HepG2 (cell line): Measurements from ENCODE around the gene HEXD. TPM values are rescaled to one million over a fixed set of nuclear protein-coding genes. Genes with fewer than 3 reads are reported as not detected.

ENCODE experiments used
- ERF ChIP-seq: IDR thresholded peaks from 2 replicates; pipeline ENCODE4 v1.6.1; 2018; ENCODE audit warnings: missing biosample characterization, missing genetic modification reagents
- FOXJ3 ChIP-seq: sonication (generic); formaldehyde crosslinking; IDR thresholded peaks from 2 replicates; pipeline ENCODE4 v1.4.0; 2020; ENCODE audit warnings: missing genetic modification reagents, mild to moderate bottlenecking, borderline replicate concordance
- HDAC2 ChIP-seq: sonication (generic); formaldehyde crosslinking; IDR thresholded peaks from 2 replicates; pipeline ENCODE4 v1.4.0; 2020; ENCODE audit warnings: missing genetic modification reagents
- SP1 ChIP-seq, 2 experiments: fragments of 450-650 bp in 1 of 2; sonication (generic) in 1 of 2; formaldehyde crosslinking in 1 of 2; IDR thresholded peaks; 2 replicates each; pipeline versions ENCODE4 v1.4.0 to v1.6.1; 2016 to 2020; ENCODE audit warnings: missing genetic modification reagents in 1 of 2
- ZC3H13 ChIP-seq: sonication (generic); formaldehyde crosslinking; IDR thresholded peaks from 2 replicates; pipeline ENCODE4 v1.8.1; 2023; ENCODE audit warnings: mild to moderate bottlenecking, missing genetic modification reagents, moderate library complexity
- ZNF33B ChIP-seq: sonication (generic); formaldehyde crosslinking; IDR thresholded peaks from 2 replicates; pipeline ENCODE4 v1.5.1; 2020; ENCODE audit warnings: mild to moderate bottlenecking, missing genetic modification reagents
- ZNF792 ChIP-seq: IDR thresholded peaks from 2 replicates; pipeline ENCODE4 v1.6.1; 2016
- ZZZ3 ChIP-seq: sonication (generic); formaldehyde crosslinking; IDR thresholded peaks from 2 replicates; pipeline ENCODE4 v1.4.0; 2020; ENCODE audit warnings: missing genetic modification reagents, mild to moderate bottlenecking, borderline replicate concordance
- polyA plus RNA-seq, 8 experiments: library from polyadenylated mRNA; depleted of rRNA in 3 of 8; stranded (reverse) in 7 of 8; unstranded in 1 of 8; fragments of >200 nt; fragmentation: Illumina TruSeq in 4 of 8; extraction: Trizol in 4 of 8; gene quantifications; 2 replicates each; pipeline versions ENCODE4 v1.2.1 to v1.2.3, GENCODE V29; 2011 to 2016; ENCODE audit warnings: low read depth in 4 of 8, missing spikeins in 1 of 8, mixed read lengths in 1 of 8; ENCODE audit not compliant: insufficient read depth in 1 of 8
- total RNA-seq, 5 experiments: library from RNA; depleted of rRNA; stranded (reverse); fragments of >200 nt; fragmentation: Illumina TruSeq; extraction: Trizol; gene quantifications; 2 replicates each; pipeline ENCODE4 v1.2.3, GENCODE V29; 2016; ENCODE audit warnings: low read depth in 1 of 5
- TF ChIP-seq, protein P1 (sequence below): sonication (generic); formaldehyde crosslinking; IDR thresholded peaks from 2 replicates; pipeline ENCODE4 v1.5.0; 2020; ENCODE audit warnings: missing genetic modification reagents
- TF ChIP-seq, protein P2 (sequence below): sonication (generic); formaldehyde crosslinking; IDR thresholded peaks from 2 replicates; pipeline ENCODE4 v1.8.1; 2023; ENCODE audit warnings: mild to moderate bottlenecking, moderate library complexity, missing genetic modification reagents
- TF ChIP-seq, protein P3 (sequence below): sonication (generic); formaldehyde crosslinking; IDR thresholded peaks from 2 replicates; pipeline ENCODE4 v1.4.0; 2020; ENCODE audit warnings: mild to moderate bottlenecking, missing genetic modification reagents, borderline replicate concordance
- TF ChIP-seq, protein P4 (sequence below): sonication (generic); formaldehyde crosslinking; IDR thresholded peaks from 2 replicates; pipeline ENCODE4 v1.4.0; 2020; ENCODE audit warnings: missing genetic modification reagents, borderline replicate concordance
- TF ChIP-seq, protein P5 (sequence below): sonication (generic); formaldehyde crosslinking; IDR thresholded peaks from 2 replicates; pipeline ENCODE4 v1.4.0; 2020; ENCODE audit warnings: mild to moderate bottlenecking, missing genetic modification reagents
- TF ChIP-seq, protein P6 (sequence below): conservative IDR thresholded peaks from 2 replicates; pipeline ENCODE4 v1.6.1; 2018; ENCODE audit warnings: missing genetic modification reagents

The HEXD gene
- total and polyA plus RNA-seq, 2 of the 13 experiments (the other 11 are each of a cell fraction or from before 2014, with no cell fraction given) = 22.3 to 41.8 TPM

DNA sequence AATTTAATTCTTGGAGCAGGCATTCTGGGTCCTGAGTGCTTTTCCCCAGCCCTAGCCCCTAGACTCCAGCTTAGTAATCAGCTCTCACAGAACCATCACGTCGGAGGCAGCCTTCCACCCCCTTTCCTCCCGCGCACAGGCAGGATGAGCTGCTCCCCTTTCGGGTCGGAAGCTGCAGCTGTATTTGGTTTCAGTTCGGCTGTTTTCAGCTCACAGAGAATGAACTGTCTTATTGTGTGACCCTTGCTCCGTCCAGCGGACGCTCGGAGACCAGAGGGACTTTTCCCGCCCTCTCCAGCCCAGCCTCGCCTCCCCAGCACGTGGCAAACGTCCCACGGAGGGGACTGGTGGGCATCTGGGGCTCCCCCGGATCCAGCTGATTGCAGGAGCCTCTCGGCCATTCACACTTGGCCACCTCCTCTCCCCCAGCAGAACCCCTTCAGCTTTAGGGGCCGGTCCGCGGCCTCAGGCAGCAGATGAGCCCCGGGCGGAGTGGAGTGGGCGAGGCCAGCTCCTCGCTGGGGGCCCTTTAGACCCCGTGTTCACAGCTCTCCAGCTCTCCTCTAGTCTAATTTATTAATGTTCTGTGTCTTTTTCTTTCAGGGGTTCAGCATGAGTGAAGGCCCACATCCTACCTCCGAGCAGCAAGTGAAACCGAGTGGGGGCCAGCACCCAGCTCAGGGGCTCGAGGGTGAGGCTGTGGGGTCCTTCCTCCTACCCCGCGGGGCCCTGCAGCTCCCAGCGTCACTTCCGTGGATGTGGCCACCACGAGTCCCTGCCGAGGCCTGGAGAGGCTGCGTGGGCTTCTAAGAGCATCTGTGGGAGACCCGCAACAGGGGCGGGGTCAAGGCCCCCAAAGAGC is 47.4 kb upstream of the HEXD start (continued):
- peak; percentile 78 for TF ChIP-seq ZC3H13
- TF ChIP-seq, protein P1, sequence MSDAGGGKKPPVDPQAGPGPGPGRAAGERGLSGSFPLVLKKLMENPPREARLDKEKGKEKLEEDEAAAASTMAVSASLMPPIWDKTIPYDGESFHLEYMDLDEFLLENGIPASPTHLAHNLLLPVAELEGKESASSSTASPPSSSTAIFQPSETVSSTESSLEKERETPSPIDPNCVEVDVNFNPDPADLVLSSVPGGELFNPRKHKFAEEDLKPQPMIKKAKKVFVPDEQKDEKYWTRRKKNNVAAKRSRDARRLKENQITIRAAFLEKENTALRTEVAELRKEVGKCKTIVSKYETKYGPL (CRISPR knock-in tag) = peak; percentile 53; the same call in 1 of the 2 replicates
- TF ChIP-seq, protein P2, sequence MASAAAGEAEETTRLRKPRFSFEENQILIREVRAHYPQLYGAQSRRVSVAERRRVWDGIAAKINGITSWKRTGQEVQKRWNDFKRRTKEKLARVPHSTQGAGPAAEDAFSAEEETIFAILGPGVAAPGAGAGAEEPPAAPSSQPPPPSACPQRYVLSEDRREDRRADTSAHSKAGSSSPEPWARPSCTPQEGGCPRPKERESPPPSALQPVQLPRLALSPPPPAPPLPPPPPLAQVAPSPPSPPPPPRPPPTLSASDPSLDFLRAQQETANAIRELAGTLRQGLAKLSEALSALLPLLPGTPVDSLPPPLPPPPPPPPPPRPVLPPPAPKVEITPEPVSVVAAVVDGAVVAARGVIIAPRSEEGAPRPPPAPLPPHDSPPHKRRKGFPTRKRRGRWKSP (CRISPR knock-in tag) = peak; percentile 62; the same call in 1 of the 2 replicates
- TF ChIP-seq SP1 (IDR thresholded peaks at IDR 0.05) = no peak
- no peak for TF ChIP-seq SP1 (CRISPR knock-in tag; IDR thresholded peaks at IDR 0.05)
- peak; percentile 79; the same call in 1 of the 2 replicates for TF ChIP-seq ZNF33B
- peak; percentile 60; the same call in 1 of the 2 replicates for TF ChIP-seq FOXJ3
- TF ChIP-seq ZNF792 (CRISPR knock-in tag) = peak; percentile 84
- peak; percentile 88 for TF ChIP-seq ERF (CRISPR knock-in tag)
- TF ChIP-seq ZZZ3 (CRISPR knock-in tag) = 0 out of 2 replicates have a peak, but pooled peaks have one; percentile 44
- TF ChIP-seq, protein P3, sequence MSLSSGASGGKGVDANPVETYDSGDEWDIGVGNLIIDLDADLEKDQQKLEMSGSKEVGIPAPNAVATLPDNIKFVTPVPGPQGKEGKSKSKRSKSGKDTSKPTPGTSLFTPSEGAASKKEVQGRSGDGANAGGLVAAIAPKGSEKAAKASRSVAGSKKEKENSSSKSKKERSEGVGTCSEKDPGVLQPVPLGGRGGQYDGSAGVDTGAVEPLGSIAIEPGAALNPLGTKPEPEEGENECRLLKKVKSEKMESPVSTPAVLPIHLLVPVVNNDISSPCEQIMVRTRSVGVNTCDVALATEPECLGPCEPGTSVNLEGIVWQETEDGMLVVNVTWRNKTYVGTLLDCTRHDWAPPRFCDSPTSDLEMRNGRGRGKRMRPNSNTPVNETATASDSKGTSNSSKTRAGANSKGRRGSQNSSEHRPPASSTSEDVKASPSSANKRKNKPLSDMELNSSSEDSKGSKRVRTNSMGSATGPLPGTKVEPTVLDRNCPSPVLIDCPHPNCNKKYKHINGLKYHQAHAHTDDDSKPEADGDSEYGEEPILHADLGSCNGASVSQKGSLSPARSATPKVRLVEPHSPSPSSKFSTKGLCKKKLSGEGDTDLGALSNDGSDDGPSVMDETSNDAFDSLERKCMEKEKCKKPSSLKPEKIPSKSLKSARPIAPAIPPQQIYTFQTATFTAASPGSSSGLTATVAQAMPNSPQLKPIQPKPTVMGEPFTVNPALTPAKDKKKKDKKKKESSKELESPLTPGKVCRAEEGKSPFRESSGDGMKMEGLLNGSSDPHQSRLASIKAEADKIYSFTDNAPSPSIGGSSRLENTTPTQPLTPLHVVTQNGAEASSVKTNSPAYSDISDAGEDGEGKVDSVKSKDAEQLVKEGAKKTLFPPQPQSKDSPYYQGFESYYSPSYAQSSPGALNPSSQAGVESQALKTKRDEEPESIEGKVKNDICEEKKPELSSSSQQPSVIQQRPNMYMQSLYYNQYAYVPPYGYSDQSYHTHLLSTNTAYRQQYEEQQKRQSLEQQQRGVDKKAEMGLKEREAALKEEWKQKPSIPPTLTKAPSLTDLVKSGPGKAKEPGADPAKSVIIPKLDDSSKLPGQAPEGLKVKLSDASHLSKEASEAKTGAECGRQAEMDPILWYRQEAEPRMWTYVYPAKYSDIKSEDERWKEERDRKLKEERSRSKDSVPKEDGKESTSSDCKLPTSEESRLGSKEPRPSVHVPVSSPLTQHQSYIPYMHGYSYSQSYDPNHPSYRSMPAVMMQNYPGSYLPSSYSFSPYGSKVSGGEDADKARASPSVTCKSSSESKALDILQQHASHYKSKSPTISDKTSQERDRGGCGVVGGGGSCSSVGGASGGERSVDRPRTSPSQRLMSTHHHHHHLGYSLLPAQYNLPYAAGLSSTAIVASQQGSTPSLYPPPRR (CRISPR knock-in tag) = peak; percentile 75; the same call in 1 of the 2 replicates
- TF ChIP-seq HDAC2 (CRISPR knock-in tag) = peak; percentile 82
- TF ChIP-seq, protein P4, sequence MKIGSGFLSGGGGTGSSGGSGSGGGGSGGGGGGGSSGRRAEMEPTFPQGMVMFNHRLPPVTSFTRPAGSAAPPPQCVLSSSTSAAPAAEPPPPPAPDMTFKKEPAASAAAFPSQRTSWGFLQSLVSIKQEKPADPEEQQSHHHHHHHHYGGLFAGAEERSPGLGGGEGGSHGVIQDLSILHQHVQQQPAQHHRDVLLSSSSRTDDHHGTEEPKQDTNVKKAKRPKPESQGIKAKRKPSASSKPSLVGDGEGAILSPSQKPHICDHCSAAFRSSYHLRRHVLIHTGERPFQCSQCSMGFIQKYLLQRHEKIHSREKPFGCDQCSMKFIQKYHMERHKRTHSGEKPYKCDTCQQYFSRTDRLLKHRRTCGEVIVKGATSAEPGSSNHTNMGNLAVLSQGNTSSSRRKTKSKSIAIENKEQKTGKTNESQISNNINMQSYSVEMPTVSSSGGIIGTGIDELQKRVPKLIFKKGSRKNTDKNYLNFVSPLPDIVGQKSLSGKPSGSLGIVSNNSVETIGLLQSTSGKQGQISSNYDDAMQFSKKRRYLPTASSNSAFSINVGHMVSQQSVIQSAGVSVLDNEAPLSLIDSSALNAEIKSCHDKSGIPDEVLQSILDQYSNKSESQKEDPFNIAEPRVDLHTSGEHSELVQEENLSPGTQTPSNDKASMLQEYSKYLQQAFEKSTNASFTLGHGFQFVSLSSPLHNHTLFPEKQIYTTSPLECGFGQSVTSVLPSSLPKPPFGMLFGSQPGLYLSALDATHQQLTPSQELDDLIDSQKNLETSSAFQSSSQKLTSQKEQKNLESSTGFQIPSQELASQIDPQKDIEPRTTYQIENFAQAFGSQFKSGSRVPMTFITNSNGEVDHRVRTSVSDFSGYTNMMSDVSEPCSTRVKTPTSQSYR (CRISPR knock-in tag) = 0 out of 2 replicates have a peak, but pooled peaks have one; percentile 39
- TF ChIP-seq, protein P5, sequence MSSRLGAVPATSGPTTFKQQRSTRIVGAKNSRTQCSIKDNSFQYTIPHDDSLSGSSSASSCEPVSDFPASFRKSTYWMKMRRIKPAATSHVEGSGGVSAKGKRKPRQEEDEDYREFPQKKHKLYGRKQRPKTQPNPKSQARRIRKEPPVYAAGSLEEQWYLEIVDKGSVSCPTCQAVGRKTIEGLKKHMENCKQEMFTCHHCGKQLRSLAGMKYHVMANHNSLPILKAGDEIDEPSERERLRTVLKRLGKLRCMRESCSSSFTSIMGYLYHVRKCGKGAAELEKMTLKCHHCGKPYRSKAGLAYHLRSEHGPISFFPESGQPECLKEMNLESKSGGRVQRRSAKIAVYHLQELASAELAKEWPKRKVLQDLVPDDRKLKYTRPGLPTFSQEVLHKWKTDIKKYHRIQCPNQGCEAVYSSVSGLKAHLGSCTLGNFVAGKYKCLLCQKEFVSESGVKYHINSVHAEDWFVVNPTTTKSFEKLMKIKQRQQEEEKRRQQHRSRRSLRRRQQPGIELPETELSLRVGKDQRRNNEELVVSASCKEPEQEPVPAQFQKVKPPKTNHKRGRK (CRISPR knock-in tag) = peak; percentile 18; the same call in 1 of the 2 replicates
- TF ChIP-seq, protein P6, sequence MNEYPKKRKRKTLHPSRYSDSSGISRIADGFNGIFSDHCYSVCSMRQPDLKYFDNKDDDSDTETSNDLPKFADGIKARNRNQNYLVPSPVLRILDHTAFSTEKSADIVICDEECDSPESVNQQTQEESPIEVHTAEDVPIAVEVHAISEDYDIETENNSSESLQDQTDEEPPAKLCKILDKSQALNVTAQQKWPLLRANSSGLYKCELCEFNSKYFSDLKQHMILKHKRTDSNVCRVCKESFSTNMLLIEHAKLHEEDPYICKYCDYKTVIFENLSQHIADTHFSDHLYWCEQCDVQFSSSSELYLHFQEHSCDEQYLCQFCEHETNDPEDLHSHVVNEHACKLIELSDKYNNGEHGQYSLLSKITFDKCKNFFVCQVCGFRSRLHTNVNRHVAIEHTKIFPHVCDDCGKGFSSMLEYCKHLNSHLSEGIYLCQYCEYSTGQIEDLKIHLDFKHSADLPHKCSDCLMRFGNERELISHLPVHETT = no peak; the same call in 1 of the 2 replicates
